ENCODE results near the gene UNC13A. TPM values are rescaled to one million over a fixed set of nuclear protein-coding genes. Genes with fewer than 3 reads are reported as not detected.
A peak's percentile ranks its signal among the peaks of the same experiment; 100 is the strongest.
"Not testable (repeated sequence)": the region's sequence is repeated elsewhere in the genome, so short reads cannot be mapped to it uniquely, and the experiment has no call there.

Gene UNC13A
- total RNA-seq, 1 experiment from 2014 or later: 0.28 TPM

- Mint-ChIP-seq H3K4me1 (ENCODE audit: low read depth, unreplicated experiment) (no peaks in the 10 kb centered on the region), H3K4me3 (ENCODE audit: low read depth, unreplicated experiment) (peak within 1 kb of the TSS; percentile 81), H3K27me3 (ENCODE audit: unreplicated experiment) (no peaks in the 10 kb centered on the region), H3K27ac (ENCODE audit: unreplicated experiment) (no peak within 1 kb of the TSS), H3K36me3 (ENCODE audit: insufficient read depth, unreplicated experiment) (peaks cover 20% of the 10 kb centered on the region), H3K9me3 (ENCODE audit: low read depth, unreplicated experiment) (no peaks in the 10 kb centered on the region)
- BruUV-seq (replicated peaks): no TSS peak
- intact Hi-C loops (cut with micrococcal nuclease; ENCODE audit: unreplicated experiment): no loop called here
- CTCF ChIA-PET: no interaction called here
- DNase-seq: peak; percentile 95
- TF ChIP-seq, protein P1, sequence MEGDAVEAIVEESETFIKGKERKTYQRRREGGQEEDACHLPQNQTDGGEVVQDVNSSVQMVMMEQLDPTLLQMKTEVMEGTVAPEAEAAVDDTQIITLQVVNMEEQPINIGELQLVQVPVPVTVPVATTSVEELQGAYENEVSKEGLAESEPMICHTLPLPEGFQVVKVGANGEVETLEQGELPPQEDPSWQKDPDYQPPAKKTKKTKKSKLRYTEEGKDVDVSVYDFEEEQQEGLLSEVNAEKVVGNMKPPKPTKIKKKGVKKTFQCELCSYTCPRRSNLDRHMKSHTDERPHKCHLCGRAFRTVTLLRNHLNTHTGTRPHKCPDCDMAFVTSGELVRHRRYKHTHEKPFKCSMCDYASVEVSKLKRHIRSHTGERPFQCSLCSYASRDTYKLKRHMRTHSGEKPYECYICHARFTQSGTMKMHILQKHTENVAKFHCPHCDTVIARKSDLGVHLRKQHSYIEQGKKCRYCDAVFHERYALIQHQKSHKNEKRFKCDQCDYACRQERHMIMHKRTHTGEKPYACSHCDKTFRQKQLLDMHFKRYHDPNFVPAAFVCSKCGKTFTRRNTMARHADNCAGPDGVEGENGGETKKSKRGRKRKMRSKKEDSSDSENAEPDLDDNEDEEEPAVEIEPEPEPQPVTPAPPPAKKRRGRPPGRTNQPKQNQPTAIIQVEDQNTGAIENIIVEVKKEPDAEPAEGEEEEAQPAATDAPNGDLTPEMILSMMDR (IDR thresholded peaks at IDR 0.05; ENCODE audit: unreplicated experiment): no peak
Measured at GRCh38 chr19:17555480-17555928, 132.7 kb downstream of the UNC13A start, which contains the start of gene COLGALT1. COLGALT1 (plus strand) TSS chr19:17555649; CDS start chr19:17555714, 65 bp downstream.

DNA sequence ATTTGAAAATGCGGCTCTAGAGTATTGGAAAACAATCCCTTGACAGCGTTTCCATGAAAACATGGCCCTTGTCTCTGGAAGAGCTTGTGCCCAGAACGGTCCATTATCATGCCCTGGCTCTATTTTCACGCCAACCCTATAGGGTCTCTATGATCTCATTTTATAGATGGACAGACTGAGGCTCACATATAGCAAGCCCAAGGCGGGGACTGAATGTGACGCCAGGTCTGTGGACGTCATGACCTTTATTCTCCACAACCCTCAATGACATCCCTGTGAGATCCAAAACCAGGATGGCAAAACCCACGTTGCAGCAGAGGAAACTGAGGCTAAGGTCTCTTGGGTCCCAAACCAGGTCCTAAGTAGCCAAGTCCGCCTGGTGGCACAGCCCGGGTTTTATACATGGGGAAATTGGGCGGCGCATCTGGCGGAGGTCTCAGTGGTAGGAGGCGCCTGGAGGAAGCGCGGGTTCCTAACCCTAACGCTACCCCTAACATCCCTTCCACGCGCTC is 133.1 kb downstream of the UNC13A start:
- no TSS peak for BruUV-seq (replicated peaks)
- intact Hi-C loops (cut with micrococcal nuclease; ENCODE audit: unreplicated experiment): no loop called here
- TF ChIP-seq, protein P1 (IDR thresholded peaks at IDR 0.05; ENCODE audit: unreplicated experiment): no peak
- Mint-ChIP-seq H3K36me3 (ENCODE audit: insufficient read depth, unreplicated experiment) (peaks cover 15% of the 10 kb centered on the region), H3K4me1 (ENCODE audit: low read depth, unreplicated experiment) (no peaks in the 10 kb centered on the region), H3K4me3 (ENCODE audit: low read depth, unreplicated experiment) (peak overlapping the region; percentile 81), H3K27me3 (ENCODE audit: unreplicated experiment) (no peaks in the 10 kb centered on the region), H3K27ac (ENCODE audit: unreplicated experiment) (no peak overlapping the region), H3K9me3 (ENCODE audit: low read depth, unreplicated experiment) (no peaks in the 10 kb centered on the region)
- CTCF ChIA-PET: interaction anchor here (0.7 to 0.8 kb wide), 2 partner anchors 10 to 616 kb away, joined by 3 to 5 read pairs; no protein-coding TSS in a partner anchor
- DNase-seq: no peak

DNA sequence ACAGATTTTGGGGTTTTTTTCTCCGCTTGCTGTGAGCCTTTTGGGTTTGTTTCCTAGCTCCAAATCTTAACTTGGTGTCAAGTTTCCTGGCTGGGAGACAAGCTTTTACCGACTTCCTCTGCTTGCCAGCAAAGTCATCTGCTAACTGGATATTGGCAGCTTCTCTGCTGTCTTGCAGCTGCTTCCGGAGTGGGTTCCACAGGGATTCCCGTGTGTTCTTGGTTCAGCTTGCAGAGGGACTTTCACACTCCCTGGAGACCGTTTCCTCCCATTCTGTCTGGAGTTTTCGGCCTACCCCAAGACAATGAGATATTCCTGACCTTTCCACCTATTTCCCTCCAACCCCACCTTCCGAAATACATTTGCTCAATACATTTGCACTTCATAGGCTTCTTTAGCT is 134.9 kb downstream of the UNC13A start:
- H3K27me3 Mint-ChIP-seq (ENCODE audit: unreplicated experiment): no peaks in the 10 kb centered on the region
- H3K36me3 Mint-ChIP-seq (ENCODE audit: insufficient read depth, unreplicated experiment): peaks cover 11% of the 10 kb centered on the region
- no peak overlapping the region for H3K27ac Mint-ChIP-seq (ENCODE audit: unreplicated experiment)
- H3K4me1 Mint-ChIP-seq (ENCODE audit: low read depth, unreplicated experiment): no peaks in the 10 kb centered on the region
- intact Hi-C loops (cut with micrococcal nuclease; ENCODE audit: unreplicated experiment): no loop called here
- no peak overlapping the region for H3K4me3 Mint-ChIP-seq (ENCODE audit: low read depth, unreplicated experiment)
- TF ChIP-seq, protein P1 (IDR thresholded peaks at IDR 0.05; ENCODE audit: unreplicated experiment): no peak
- BruUV-seq (replicated peaks): no TSS peak
- DNase-seq: no peak
- H3K9me3 Mint-ChIP-seq (ENCODE audit: low read depth, unreplicated experiment): no peaks in the 10 kb centered on the region
- CTCF ChIA-PET: no interaction called here

GRCh38 chr19:17552735-17553134 is 135.4 kb downstream of the UNC13A start:
- BruUV-seq (replicated peaks); H3K4me1 Mint-ChIP-seq (ENCODE audit: low read depth, unreplicated experiment); H3K27me3 Mint-ChIP-seq (ENCODE audit: unreplicated experiment); H3K9me3 Mint-ChIP-seq (ENCODE audit: low read depth, unreplicated experiment); H3K27ac Mint-ChIP-seq (ENCODE audit: unreplicated experiment); H3K4me3 Mint-ChIP-seq (ENCODE audit: low read depth, unreplicated experiment); intact Hi-C loops (cut with micrococcal nuclease; ENCODE audit: unreplicated experiment); DNase-seq; CTCF ChIA-PET: not testable (repeated sequence)
- H3K36me3 Mint-ChIP-seq (ENCODE audit: insufficient read depth, unreplicated experiment): peaks cover 11% of the 10 kb centered on the region

Other genes starting within 250 kb of the UNC13A start
- 0.32 and 0.59 TPM in 2 replicates for gene TMEM221, start 239.7 kb downstream of the UNC13A start, total RNA-seq (2022)
- gene NXNL1, start 227.4 kb downstream of the UNC13A start, total RNA-seq (2022): not detected in 2 replicates
- 42.5 and 47.3 TPM in 2 replicates for gene SLC27A1, start 217.8 kb downstream of the UNC13A start, total RNA-seq (2022)
- gene PGLS, start 176.7 kb downstream of the UNC13A start, total RNA-seq (2022): 75.5 and 78.1 TPM in 2 replicates
- 69.8 and 79.1 TPM in 2 replicates for gene COLGALT1, start 132.7 kb downstream of the UNC13A start, total RNA-seq (2022)
- gene MAP1S, start 31.1 kb upstream of the UNC13A start, total RNA-seq (2022): 57.1 and 59.5 TPM in 2 replicates
- gene FCHO1, start 63.1 kb upstream of the UNC13A start, total RNA-seq (2022): 0.61 and 1.3 TPM in 2 replicates
- 75.1 and 121 TPM in 2 replicates for gene B3GNT3, start 106.8 kb upstream of the UNC13A start, total RNA-seq (2022)
- not detected in 2 replicates for gene INSL3, start 133.2 kb upstream of the UNC13A start, total RNA-seq (2022)
- gene JAK3, start 159.6 kb upstream of the UNC13A start, total RNA-seq (2022): not detected in 2 replicates
- 955 and 1,054 TPM in 2 replicates for gene RPL18A, start 171.6 kb upstream of the UNC13A start, total RNA-seq (2022)
- gene SLC5A5, start 183.6 kb upstream of the UNC13A start, total RNA-seq (2022): not detected in 2 replicates
- gene CCDC124, start 244.7 kb upstream of the UNC13A start, total RNA-seq (2022): 51.1 and 53.4 TPM in 2 replicates